Tibial artery (tissue), 4 donors: ENCODE measurements around the gene KCNJ13.

Experiments used
- DNase-seq, 2 donors: peaks; one replicate each; pipeline ENCODE4 v3.0.0-alpha.2; 2019
- H3K27ac ChIP-seq, 2 donors: fragments of 200-600 bp; sonication (generic) in 1 of 2; 1 replicate in 1 of 2; 2 replicates in 1 of 2; pipeline ENCODE4 v1.5.1; 2018 to 2019; ENCODE audit warnings: mild to moderate bottlenecking in 1 of 2
- H3K27me3 ChIP-seq, 2 donors: fragments of 200-600 bp; sonication (generic) in 1 of 2; one replicate each; pipeline versions ENCODE4 v1.5.1 to v1.6.0; 2016 to 2019
- H3K36me3 ChIP-seq, 3 donors: fragments of 200-600 bp; sonication (generic) in 2 of 3; one replicate each; pipeline ENCODE4 v1.5.1; 2016 to 2019; ENCODE audit warnings: mild to moderate bottlenecking in 2 of 3
- H3K4me1 ChIP-seq, 4 donors: fragments of 200-600 bp; sonication (generic) in 2 of 4; 1 replicate in 3 of 4; 2 replicates in 1 of 4; pipeline ENCODE4 v1.5.1; 2016 to 2019
- H3K4me3 ChIP-seq, 2 donors: fragments of 200-600 bp; sonication (generic) in 1 of 2; 1 replicate in 1 of 2; 2 replicates in 1 of 2; pipeline ENCODE4 v1.5.1; 2018 to 2019; ENCODE audit warnings: mild to moderate bottlenecking in 2 of 2
- H3K9me3 ChIP-seq, 3 donors: fragments of 200-600 bp; sonication (generic) in 1 of 3; one replicate each; pipeline ENCODE4 v1.5.1; 2016 to 2019
- CTCF ChIP-seq, 2 experiments: fragments of 200-600 bp in 1 of 2; fragments of 450-650 bp in 1 of 2; IDR thresholded peaks; one replicate each; pipeline ENCODE4 v1.5.1; 2017 to 2019; ENCODE audit warnings: antibody characterized with exemption in 2 of 2, mild to moderate bottlenecking in 1 of 2, moderate library complexity in 1 of 2
- intact Hi-C: fragments of 100-400 bp; cut with DNase I; formaldehyde crosslinking; loops from one replicate; pipeline ENCODE4 v1.15.0; 2023; ENCODE audit warnings: low total_unique reads

KCNJ13 gene

DNA sequence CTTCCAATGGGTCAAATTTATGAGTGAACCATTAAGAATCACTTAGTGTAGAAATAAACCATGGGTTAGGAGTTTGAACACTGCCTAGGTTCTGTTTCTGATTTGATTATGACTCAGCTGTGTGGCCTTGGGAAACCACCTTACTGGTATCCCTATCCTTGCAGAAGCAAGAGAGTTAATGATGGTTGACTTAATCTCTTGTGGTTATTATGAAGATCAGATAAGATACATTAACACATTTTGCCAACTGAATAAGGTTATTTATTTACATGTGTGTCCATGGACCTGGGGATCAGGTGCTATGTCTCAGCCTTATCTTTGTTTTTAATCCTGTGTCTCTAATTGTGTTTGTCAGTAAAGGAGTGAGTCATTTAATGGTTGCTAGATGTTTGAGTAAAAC is 5.4 kb upstream of the KCNJ13 start:
- no peaks in the 10 kb centered on the region for H3K27me3 ChIP-seq
- peaks cover 0 to 7% (median 3%) of the 10 kb centered on the region in 4 donors for H3K4me1 ChIP-seq
- peaks cover 6 to 15% (median 13%) of the 10 kb centered on the region in 3 donors for H3K36me3 ChIP-seq
- H3K27ac ChIP-seq: no peak overlapping the region
- no peaks in the 10 kb centered on the region for H3K9me3 ChIP-seq
- DNase-seq: no peak
- no peak overlapping the region for H3K4me3 ChIP-seq
- intact Hi-C loops: no loop called here
- TF ChIP-seq CTCF (IDR thresholded peaks at IDR 0.05): no peak

DNA sequence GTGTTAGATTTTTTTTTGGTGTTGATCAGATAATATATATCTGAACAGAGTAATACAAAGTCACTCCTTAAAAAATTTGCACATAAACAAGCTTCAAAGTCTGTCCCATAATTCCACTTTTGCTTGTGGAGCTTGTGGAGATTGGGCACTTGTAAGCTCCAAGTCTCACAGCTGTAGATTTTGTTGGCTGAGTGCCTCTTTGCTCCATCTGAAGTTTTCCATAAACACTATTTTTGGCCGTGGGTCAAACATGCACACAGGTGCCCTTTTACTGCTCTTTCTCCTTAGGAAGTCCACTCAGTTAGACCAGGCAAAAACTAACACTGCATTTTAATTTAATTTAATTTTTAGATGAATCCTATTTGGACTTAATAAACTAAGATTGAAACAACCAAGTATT is 3.6 kb upstream of the KCNJ13 start:
- Histone ChIP-seq H3K27me3 (no peaks in the 10 kb centered on the region), H3K9me3 (no peaks in the 10 kb centered on the region), H3K4me1 (peaks cover 0 to 7% (median 3%) of the 10 kb centered on the region in 4 donors), H3K27ac (no peak overlapping the region), H3K36me3 (peaks cover 0 to 19% (median 7%) of the 10 kb centered on the region in 3 donors), H3K4me3 (no peak overlapping the region)
- intact Hi-C loops: no loop called here
- no peak for TF ChIP-seq CTCF (IDR thresholded peaks at IDR 0.05)
- DNase-seq: no peak

GRCh38 chr2:232779465-232779864 is 3.1 kb upstream of the KCNJ13 start:
- no peak for DNase-seq
- TF ChIP-seq CTCF (IDR thresholded peaks at IDR 0.05): no peak
- H3K27ac ChIP-seq: no peak overlapping the region
- H3K36me3 ChIP-seq: peaks cover 0 to 17% (median 12%) of the 10 kb centered on the region in 3 donors
- H3K27me3 ChIP-seq: no peaks in the 10 kb centered on the region
- peaks cover 0 to 7% (median 3%) of the 10 kb centered on the region in 4 donors for H3K4me1 ChIP-seq
- H3K4me3 ChIP-seq: no peak overlapping the region
- no peaks in the 10 kb centered on the region for H3K9me3 ChIP-seq
- intact Hi-C loops: no loop called here

- Histone ChIP-seq H3K4me3 (no peak overlapping the region), H3K27me3 (no peaks in the 10 kb centered on the region), H3K9me3 (no peaks in the 10 kb centered on the region), H3K36me3 (peaks cover 0 to 18% (median 11%) of the 10 kb centered on the region in 3 donors), H3K4me1 (peaks cover 0 to 10% (median 3%) of the 10 kb centered on the region in 4 donors), H3K27ac (no peak overlapping the region)
- TF ChIP-seq CTCF (IDR thresholded peaks at IDR 0.05): no peak
- intact Hi-C loops: no loop called here
- no peak for DNase-seq
These were observed 911 bp upstream of the KCNJ13 start for GRCh38 chr2:232777276-232777675.

DNA sequence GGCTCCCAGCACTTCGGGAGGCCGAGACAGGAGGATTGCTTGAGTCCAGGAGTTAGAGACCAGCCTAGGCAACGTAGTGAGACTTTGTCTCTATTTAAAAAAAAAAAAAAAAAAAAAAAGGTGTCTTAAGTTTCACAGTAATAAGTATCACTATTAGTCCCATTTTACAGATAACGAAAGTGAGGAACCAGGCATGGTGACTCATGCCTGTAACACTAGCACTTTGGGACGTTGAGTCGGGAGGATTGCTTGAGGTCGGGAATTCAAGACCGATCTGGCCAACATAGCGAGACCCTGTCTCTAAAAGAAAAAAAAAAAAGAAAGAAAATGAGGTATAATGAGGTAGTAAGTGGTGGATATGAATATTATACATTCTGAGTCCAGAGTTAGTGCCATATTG is 2.5 kb downstream of the KCNJ13 start:
- DNase-seq: no peak
- no peak for TF ChIP-seq CTCF (IDR thresholded peaks at IDR 0.05)
- no peak overlapping the region for H3K27ac ChIP-seq
- intact Hi-C loops: no loop called here
- no peaks in the 10 kb centered on the region for H3K27me3 ChIP-seq
- no peaks in the 10 kb centered on the region for H3K9me3 ChIP-seq
- peaks cover 0 to 3% (median 0%) of the 10 kb centered on the region in 4 donors for H3K4me1 ChIP-seq
- peaks cover 8 to 29% (median 28%) of the 10 kb centered on the region in 3 donors for H3K36me3 ChIP-seq
- no peak overlapping the region for H3K4me3 ChIP-seq

DNA sequence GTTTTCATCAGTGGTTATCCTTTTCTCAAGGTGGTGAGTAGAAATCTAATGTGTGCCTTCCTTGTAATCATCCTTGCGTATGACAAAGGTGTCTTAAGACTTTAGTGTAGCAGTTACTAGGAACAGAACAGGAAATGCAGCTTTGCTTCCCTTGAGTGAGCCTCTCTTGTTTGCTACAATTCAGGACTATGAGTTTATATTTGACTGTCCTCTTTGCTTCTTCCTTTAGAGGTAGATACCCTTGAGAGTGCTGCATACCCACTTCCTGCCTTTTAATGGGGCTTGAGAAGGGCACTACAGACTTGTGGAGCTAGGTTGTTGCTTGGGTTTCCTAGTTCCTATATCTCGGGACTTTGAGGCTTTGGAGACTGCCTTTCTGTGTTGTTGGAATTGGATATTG is 3.8 kb downstream of the KCNJ13 start:
- no peak for TF ChIP-seq CTCF (IDR thresholded peaks at IDR 0.05)
- Histone ChIP-seq H3K4me3 (no peak overlapping the region), H3K27me3 (no peaks in the 10 kb centered on the region), H3K9me3 (no peaks in the 10 kb centered on the region), H3K4me1 (peaks cover 0 to 3% (median 0%) of the 10 kb centered on the region in 4 donors), H3K27ac (no peak overlapping the region), H3K36me3 (peaks cover 13 to 37% (median 24%) of the 10 kb centered on the region in 3 donors)
- intact Hi-C loops: no loop called here
- DNase-seq: no peak
